Osteocyte (in vitro differentiated cells): Measurements from ENCODE around the gene ALDH9A1. TPM values are rescaled to one million over a fixed set of nuclear protein-coding genes. Genes with fewer than 3 reads are reported as not detected.
"Not testable (repeated sequence)": the region's sequence is repeated elsewhere in the genome, so short reads cannot be mapped to it uniquely, and the experiment has no call there.

Experiments used
- DNase-seq: peaks from one replicate; pipeline ENCODE4 v3.0.0; 2021; ENCODE audit warnings: mixed read lengths; ENCODE audit not compliant: unreplicated experiment; ENCODE audit errors: extremely low spot score
- H3K27ac Mint-ChIP-seq: one replicate; pipeline ENCODE4 v1.8.0; 2021; ENCODE audit warnings: mild to moderate bottlenecking, mixed read lengths; ENCODE audit not compliant: unreplicated experiment
- H3K27me3 Mint-ChIP-seq: one replicate; pipeline ENCODE4 v1.8.0; 2021; ENCODE audit warnings: mixed read lengths; ENCODE audit not compliant: unreplicated experiment
- H3K36me3 Mint-ChIP-seq: one replicate; pipeline ENCODE4 v1.8.0; 2021; ENCODE audit warnings: mixed read lengths; ENCODE audit not compliant: unreplicated experiment
- H3K4me1 Mint-ChIP-seq: one replicate; pipeline ENCODE4 v1.8.0; 2021; ENCODE audit warnings: mixed read lengths; ENCODE audit not compliant: unreplicated experiment
- H3K4me3 Mint-ChIP-seq: one replicate; pipeline ENCODE4 v1.8.0; 2021; ENCODE audit warnings: mild to moderate bottlenecking, moderate library complexity, mixed read lengths; ENCODE audit not compliant: unreplicated experiment
- H3K9me3 Mint-ChIP-seq: one replicate; pipeline ENCODE4 v1.8.0; 2021; ENCODE audit warnings: mixed read lengths; ENCODE audit not compliant: unreplicated experiment
- total RNA-seq: library from RNA; stranded (reverse); gene quantifications from 2 replicates; pipeline ENCODE4 v1.2.1, GENCODE V29; 2021
- TF ChIP-seq, protein P1 (sequence below): fragments of 200-600 bp; sonication (generic); IDR thresholded peaks from 2 replicates; pipeline ENCODE4 v1.5.0; 2021; ENCODE audit warnings: antibody characterized with exemption, mild to moderate bottlenecking, moderate library complexity

Gene ALDH9A1
- total RNA-seq, 1 donor from 2014 or later = 37.1 TPM

DNA sequence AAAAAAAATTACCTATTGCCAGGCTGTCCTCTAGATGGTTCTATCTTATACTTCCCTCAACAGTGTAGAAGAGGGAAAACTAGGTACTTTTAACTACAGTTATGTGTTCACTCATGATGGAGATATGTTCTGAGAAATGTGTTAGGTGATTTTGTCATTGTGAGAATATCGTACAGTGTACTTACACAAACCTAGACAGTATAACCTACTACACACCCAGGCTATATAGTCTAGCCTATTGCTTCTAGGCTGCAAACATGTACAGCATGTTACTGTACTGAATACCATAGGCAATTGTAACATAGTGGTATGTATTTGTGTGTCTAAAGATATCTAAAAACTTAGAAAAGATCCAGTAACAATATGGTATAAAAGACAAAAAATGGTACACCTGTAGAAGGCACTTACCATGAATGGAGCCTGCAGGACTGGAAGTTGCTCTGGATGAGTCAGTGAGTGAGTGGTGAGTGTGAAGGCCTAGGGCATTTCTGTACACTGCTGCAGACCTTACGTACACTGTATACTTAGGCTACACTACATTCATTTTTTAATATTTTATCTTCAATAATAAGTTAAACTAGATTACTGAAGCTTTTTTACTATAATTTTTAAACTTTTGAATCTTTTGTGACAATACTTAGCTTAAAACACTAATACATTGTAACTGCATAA is 54.2 kb downstream of the ALDH9A1 start:
- Mint-ChIP-seq H3K27me3 (no peaks in the 10 kb centered on the region), H3K9me3 (no peaks in the 10 kb centered on the region), H3K4me1 (peaks cover 12% of the 10 kb centered on the region), H3K36me3 (peaks cover 2% of the 10 kb centered on the region), H3K4me3 (no peak overlapping the region), H3K27ac (no peak overlapping the region)
- TF ChIP-seq, protein P1, sequence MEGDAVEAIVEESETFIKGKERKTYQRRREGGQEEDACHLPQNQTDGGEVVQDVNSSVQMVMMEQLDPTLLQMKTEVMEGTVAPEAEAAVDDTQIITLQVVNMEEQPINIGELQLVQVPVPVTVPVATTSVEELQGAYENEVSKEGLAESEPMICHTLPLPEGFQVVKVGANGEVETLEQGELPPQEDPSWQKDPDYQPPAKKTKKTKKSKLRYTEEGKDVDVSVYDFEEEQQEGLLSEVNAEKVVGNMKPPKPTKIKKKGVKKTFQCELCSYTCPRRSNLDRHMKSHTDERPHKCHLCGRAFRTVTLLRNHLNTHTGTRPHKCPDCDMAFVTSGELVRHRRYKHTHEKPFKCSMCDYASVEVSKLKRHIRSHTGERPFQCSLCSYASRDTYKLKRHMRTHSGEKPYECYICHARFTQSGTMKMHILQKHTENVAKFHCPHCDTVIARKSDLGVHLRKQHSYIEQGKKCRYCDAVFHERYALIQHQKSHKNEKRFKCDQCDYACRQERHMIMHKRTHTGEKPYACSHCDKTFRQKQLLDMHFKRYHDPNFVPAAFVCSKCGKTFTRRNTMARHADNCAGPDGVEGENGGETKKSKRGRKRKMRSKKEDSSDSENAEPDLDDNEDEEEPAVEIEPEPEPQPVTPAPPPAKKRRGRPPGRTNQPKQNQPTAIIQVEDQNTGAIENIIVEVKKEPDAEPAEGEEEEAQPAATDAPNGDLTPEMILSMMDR = no peak
- no peak for DNase-seq

DNA sequence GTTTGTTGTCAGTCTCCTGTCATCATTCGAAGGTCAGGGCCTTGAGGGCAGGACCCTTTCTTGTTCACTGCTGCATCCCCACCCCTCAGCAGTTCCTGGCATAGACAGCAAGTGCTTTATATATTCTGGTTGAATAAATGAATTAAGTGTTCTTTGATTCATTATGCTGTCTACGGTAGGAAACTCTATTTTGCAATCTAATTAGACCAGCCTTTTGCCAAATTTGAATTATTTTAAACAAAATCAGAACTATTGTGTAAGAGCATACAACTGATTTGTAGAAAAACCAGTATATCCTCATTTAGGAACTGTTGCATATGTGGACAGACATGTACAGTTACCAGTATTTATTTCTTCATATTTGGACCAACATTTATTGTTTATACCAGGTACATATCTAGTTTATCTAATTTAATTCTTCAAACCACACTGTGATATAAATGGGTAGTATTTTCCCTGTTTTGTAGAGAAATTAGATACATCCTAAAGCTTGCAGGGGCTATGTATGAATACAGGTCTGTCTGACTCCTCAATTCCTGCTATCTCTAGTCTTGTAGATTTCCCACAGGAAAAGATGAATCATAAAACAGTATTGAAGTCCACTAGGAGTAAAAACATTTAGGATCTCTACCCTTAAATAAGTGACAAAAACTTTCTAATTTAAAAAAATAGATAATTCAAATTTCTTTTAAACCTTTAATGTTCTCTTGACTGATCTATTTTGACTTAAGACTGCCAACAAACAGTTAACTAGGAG is 57.0 kb downstream of the ALDH9A1 start:
- DNase-seq = no peak
- TF ChIP-seq, protein P1 = no peak
- Mint-ChIP-seq H3K27me3 (no peaks in the 10 kb centered on the region), H3K4me1 (peaks cover 21% of the 10 kb centered on the region), H3K9me3 (no peaks in the 10 kb centered on the region), H3K4me3 (no peak overlapping the region), H3K36me3 (peaks cover 9% of the 10 kb centered on the region), H3K27ac (no peak overlapping the region)

DNA sequence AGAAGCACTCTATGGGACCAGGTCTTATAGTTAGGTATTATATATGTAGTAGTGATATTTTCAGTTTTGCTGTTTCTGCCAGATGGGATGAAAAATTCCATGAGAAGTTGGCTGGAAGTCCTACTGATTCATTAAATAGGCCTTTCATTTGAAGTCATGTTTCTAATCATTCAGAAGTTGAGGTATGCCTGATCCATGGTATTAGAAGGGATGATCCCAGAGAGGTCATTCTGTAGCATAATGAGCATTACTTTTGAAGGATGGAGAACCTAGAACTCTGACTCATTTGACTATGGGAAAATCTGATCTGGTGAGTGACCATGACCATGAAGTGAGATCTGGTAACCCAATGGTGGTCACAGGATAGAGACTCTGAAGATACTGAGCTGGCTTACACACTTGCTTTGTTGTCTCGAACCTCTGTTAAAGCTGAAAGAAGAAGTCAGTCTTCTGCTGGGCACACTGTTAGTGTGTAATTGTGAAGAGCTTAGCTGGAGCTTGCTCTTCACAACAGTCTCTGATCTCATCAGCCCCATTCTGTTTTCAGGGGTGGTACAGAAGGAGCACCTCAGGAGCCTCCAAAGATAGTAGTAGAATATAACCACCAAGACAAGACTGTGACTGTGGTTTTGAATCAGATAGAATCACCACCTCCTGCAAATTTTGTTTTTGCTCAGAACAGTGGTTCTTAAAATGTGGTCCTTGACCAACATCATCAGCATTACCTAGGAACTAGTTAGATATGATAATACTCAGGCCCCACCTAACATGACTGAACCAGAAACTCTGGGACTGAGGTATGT is 58.3 kb downstream of the ALDH9A1 start:
- peaks cover 27% of the 10 kb centered on the region for H3K4me1 Mint-ChIP-seq
- no peak overlapping the region for H3K27ac Mint-ChIP-seq
- no peaks in the 10 kb centered on the region for H3K27me3 Mint-ChIP-seq
- H3K4me3 Mint-ChIP-seq = no peak overlapping the region
- peaks cover 12% of the 10 kb centered on the region for H3K36me3 Mint-ChIP-seq
- DNase-seq = no peak
- TF ChIP-seq, protein P1 = no peak
- H3K9me3 Mint-ChIP-seq = no peaks in the 10 kb centered on the region

DNA sequence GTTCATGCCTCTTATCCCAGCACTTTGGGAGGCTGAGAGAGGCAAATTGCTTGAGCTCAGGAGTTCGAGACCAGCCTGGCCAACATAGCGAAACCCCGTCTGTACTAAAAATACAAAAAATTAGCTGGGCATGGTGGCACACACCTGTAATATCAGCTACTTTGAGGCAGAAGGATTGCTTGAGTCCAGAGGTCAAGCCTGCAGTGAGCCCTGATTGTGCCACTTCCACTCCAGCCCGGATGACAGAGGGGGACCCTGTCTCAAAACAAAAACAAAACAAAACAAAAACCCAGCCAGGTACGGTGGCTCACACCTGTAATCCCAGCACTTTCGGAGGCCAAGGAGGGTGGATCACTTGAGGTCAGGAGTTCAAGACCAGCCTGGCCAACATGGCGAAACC is 60.2 kb downstream of the ALDH9A1 start:
- H3K4me3 Mint-ChIP-seq, H3K27me3 Mint-ChIP-seq, H3K9me3 Mint-ChIP-seq, DNase-seq, H3K27ac Mint-ChIP-seq: not testable (repeated sequence)
- Mint-ChIP-seq H3K4me1 (peaks cover 41% of the 10 kb centered on the region), H3K36me3 (peaks cover 12% of the 10 kb centered on the region)

DNA sequence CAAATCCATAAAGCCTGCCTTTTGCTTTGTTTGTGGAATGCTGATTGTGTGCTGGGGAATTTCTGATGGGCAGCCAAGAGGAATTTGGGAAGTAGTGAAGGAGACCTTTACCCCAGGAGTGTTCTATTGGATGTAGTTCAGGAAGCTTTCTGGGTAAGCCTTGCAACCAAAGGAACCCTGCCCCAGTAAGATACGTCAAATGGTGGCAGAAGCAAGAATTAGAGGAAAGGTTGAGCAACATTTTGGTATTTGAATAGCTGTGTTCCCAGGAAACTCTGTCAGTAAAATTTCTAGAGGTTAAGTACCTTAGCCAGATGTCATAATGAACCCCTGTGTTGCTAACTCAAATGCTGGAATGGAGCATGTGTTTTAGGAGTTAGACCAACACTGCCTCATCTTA is 60.9 kb downstream of the ALDH9A1 start:
- TF ChIP-seq, protein P1 = no peak
- no peaks in the 10 kb centered on the region for H3K27me3 Mint-ChIP-seq
- no peak overlapping the region for H3K4me3 Mint-ChIP-seq
- H3K4me1 Mint-ChIP-seq = peaks cover 41% of the 10 kb centered on the region
- H3K9me3 Mint-ChIP-seq = no peaks in the 10 kb centered on the region
- no peak overlapping the region for H3K27ac Mint-ChIP-seq
- DNase-seq = no peak
- H3K36me3 Mint-ChIP-seq = peaks cover 12% of the 10 kb centered on the region
